ENCODE results near the gene LYPD1.

LYPD1 gene

DNA sequence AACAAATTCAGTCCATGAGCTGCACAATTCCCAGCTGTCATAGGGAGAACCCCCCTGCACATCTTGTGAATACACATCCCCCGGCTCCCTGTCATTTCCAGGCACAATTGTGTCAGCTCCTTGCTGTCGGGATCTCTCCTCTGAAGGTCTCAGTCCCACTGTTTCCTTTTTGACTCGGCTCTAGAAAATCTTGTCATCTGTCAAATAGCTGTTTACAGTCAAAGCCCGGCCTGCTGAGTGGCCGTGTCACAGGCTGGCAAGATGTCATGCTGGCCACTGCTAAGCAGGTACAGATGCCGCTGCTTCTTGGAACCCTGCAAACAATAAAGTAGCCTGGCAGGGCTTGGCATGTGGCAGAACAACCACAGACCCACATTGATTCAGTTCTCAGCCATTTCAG, 61.7 kb downstream of the LYPD1 start:
- Histone ChIP-seq H3K36me3 (no peaks in the 10 kb centered on the region), H3K4me3 (ENCODE audit: low read depth, low read length) (no peak overlapping the region), H3K27ac (no peak overlapping the region), H3K27me3 (ENCODE audit: insufficient read depth, low read depth, severe bottlenecking) (no peaks in the 10 kb centered on the region), H3K9me3 (ENCODE audit: severe bottlenecking) (no peaks in the 10 kb centered on the region)
- no peak for DNase-seq
- TF ChIP-seq CTCF (IDR thresholded peaks at IDR 0.05; ENCODE audit: low read depth, low read length), result no peak

- no peaks in the 10 kb centered on the region for H3K9me3 ChIP-seq (ENCODE audit: severe bottlenecking)
- no peak for DNase-seq
- no peak for TF ChIP-seq CTCF (IDR thresholded peaks at IDR 0.05; ENCODE audit: low read depth, low read length)
- H3K4me3 ChIP-seq (ENCODE audit: low read depth, low read length), result no peak overlapping the region
- H3K27me3 ChIP-seq (ENCODE audit: insufficient read depth, low read depth, severe bottlenecking), result no peaks in the 10 kb centered on the region
- H3K36me3 ChIP-seq, result no peaks in the 10 kb centered on the region
- no peak overlapping the region for H3K27ac ChIP-seq
These were observed 62.4 kb downstream of the LYPD1 start for GRCh38 chr2:132607426-132608090.

GRCh38 chr2:132606649-132607048, 63.4 kb downstream of the LYPD1 start:
- no peak overlapping the region for H3K27ac ChIP-seq

DNA sequence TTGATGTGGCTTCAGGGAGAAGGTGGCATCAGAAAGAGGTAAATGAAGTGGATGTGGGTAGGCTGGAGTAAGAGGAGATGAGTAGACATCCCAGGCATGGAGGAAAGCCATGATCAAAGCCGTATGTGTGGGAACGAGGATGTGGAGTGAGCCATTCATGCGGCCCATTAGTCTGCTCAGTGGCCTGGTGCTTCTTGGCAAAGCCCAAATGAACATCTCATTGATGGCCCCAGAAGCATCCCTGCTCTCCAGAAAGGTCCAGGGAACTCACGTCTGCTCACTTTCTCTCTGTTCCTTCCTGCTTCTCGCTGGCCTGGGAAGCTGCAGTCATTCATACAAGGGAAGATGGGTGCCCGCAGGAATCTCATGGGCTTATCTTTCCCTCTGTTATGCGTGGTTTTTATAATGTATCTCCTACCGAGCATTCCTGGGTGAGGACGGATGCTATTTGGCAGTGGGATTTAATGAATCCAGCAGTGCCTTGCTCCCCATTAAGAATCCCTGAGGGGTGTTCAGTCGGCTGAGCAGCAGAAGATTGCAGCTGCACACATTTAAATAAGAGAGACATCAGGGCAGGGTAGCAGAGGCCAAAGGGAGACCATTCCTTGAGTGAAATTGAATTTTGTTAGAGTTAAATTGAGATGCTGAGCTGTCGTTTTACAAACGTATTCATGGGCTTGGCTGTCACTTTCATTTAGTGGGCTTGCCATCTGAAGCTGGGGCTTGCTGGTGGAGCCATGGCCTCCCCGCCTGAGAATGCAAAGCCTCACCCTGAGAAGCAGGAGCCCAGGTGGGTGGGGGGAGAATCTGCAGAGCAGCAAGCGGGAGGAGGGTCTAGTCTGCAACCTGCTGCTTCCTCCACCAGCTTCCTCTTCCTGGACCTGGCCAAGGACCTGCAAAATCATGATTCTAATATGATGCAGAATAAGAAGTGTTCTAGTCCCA, 64.5 kb downstream of the LYPD1 start:
- no peak for DNase-seq
- no peak for TF ChIP-seq CTCF (IDR thresholded peaks at IDR 0.05; ENCODE audit: low read depth, low read length)
- no peaks in the 10 kb centered on the region for H3K36me3 ChIP-seq
- no peaks in the 10 kb centered on the region for H3K27me3 ChIP-seq (ENCODE audit: insufficient read depth, low read depth, severe bottlenecking)
- no peak overlapping the region for H3K27ac ChIP-seq
- H3K4me3 ChIP-seq (ENCODE audit: low read depth, low read length), result no peak overlapping the region
- no peaks in the 10 kb centered on the region for H3K9me3 ChIP-seq (ENCODE audit: severe bottlenecking)

More at GRCh38 chr2:132606649-132607048, 63.4 kb downstream of the LYPD1 start:
- no peaks in the 10 kb centered on the region for H3K9me3 ChIP-seq (ENCODE audit: severe bottlenecking)
- H3K36me3 ChIP-seq, result no peaks in the 10 kb centered on the region
- no peak for DNase-seq
- no peak overlapping the region for H3K4me3 ChIP-seq (ENCODE audit: low read depth, low read length)
- no peaks in the 10 kb centered on the region for H3K27me3 ChIP-seq (ENCODE audit: insufficient read depth, low read depth, severe bottlenecking)
- TF ChIP-seq CTCF (IDR thresholded peaks at IDR 0.05; ENCODE audit: low read depth, low read length), result no peak

- no peak for DNase-seq
- no peak for TF ChIP-seq CTCF (IDR thresholded peaks at IDR 0.05; ENCODE audit: low read depth, low read length)
- no peaks in the 10 kb centered on the region for H3K36me3 ChIP-seq
- no peak overlapping the region for H3K4me3 ChIP-seq (ENCODE audit: low read depth, low read length)
- H3K27ac ChIP-seq, result no peak overlapping the region
- no peaks in the 10 kb centered on the region for H3K9me3 ChIP-seq (ENCODE audit: severe bottlenecking)
- no peaks in the 10 kb centered on the region for H3K27me3 ChIP-seq (ENCODE audit: insufficient read depth, low read depth, severe bottlenecking)
These were observed 65.4 kb downstream of the LYPD1 start for GRCh38 chr2:132604561-132604960.
